ENCODE measurements around the gene EMILIN2. TPM values are rescaled to one million over a fixed set of nuclear protein-coding genes. Genes with fewer than 3 reads are reported as not detected.

The EMILIN2 gene
- total RNA-seq, 4 donors from 2014 or later, result 10.8 to 24.2 (median 16.7) TPM

- WGBS, result 94% methylated on average over 2 of the region's 2 CpGs
- TF ChIP-seq EP300 (IDR thresholded peaks at IDR 0.05), result no peak
- TF ChIP-seq POLR2AphosphoS5 (IDR thresholded peaks at IDR 0.05), result no peak
- no peak for TF ChIP-seq CTCF (IDR thresholded peaks at IDR 0.05)
- no peak for TF ChIP-seq POLR2A (IDR thresholded peaks at IDR 0.05; ENCODE audit: low read depth)
- H3K36me3 ChIP-seq, result peaks cover 7 to 51% (median 37%) of the 10 kb centered on the region in 4 donors
Measured at GRCh38 chr18:2952605-2953004, 105.8 kb downstream of the EMILIN2 start.

GRCh38 chr18:2953935-2954653 is 107.3 kb downstream of the EMILIN2 start:
- intact Hi-C loops (cut with DNase I), result no loop called here
- WGBS, result 93% methylated on average over 6 of the region's 6 CpGs
- no peak for DNase-seq (ENCODE audit: extremely low spot score)
- H3K4me3 ChIP-seq, result no peak overlapping the region
- peaks cover 7 to 51% (median 37%) of the 10 kb centered on the region in 4 donors for H3K36me3 ChIP-seq
- H3K9me3 ChIP-seq, result no peaks in the 10 kb centered on the region
- H3K4me1 ChIP-seq, result peaks cover 5 to 10% (median 9%) of the 10 kb centered on the region in 4 donors
- no peak overlapping the region for H3K27ac ChIP-seq (replicated peaks in 1 of 4)
- TF ChIP-seq EP300 (IDR thresholded peaks at IDR 0.05) (no peak), POLR2A (IDR thresholded peaks at IDR 0.05; ENCODE audit: low read depth) (no peak), POLR2AphosphoS5 (IDR thresholded peaks at IDR 0.05) (no peak), CTCF (IDR thresholded peaks at IDR 0.05) (no peak)
- H3K27me3 ChIP-seq, result no peaks in the 10 kb centered on the region

More at GRCh38 chr18:2952605-2953004, 105.8 kb downstream of the EMILIN2 start:
- Histone ChIP-seq H3K9me3 (no peaks in the 10 kb centered on the region), H3K27ac (replicated peaks in 1 of 4) (no peak overlapping the region), H3K27me3 (no peaks in the 10 kb centered on the region), H3K4me1 (peaks cover 2 to 11% (median 9%) of the 10 kb centered on the region in 4 donors), H3K4me3 (no peak overlapping the region)
- intact Hi-C loops (cut with DNase I), result no loop called here
- DNase-seq (ENCODE audit: extremely low spot score), result no peak

GRCh38 chr18:2954869-2955645 is 108.3 kb downstream of the EMILIN2 start:
- no peak overlapping the region for H3K4me3 ChIP-seq
- H3K27ac ChIP-seq (replicated peaks in 1 of 4), result no peak overlapping the region
- DNase-seq (ENCODE audit: extremely low spot score), result no peak
- H3K9me3 ChIP-seq, result no peaks in the 10 kb centered on the region
- H3K4me1 ChIP-seq, result peaks cover 9 to 17% (median 13%) of the 10 kb centered on the region in 4 donors
- H3K27me3 ChIP-seq, result no peaks in the 10 kb centered on the region
- peaks cover 7 to 46% (median 33%) of the 10 kb centered on the region in 4 donors for H3K36me3 ChIP-seq
- TF ChIP-seq POLR2A (IDR thresholded peaks at IDR 0.05; ENCODE audit: low read depth) (no peak), EP300 (IDR thresholded peaks at IDR 0.05) (no peak), POLR2AphosphoS5 (IDR thresholded peaks at IDR 0.05) (no peak), CTCF (IDR thresholded peaks at IDR 0.05) (no peak)
- intact Hi-C loops (cut with DNase I), result no loop called here
- 93% methylated on average over 12 of the region's 12 CpGs for WGBS

- peaks cover 7 to 36% (median 23%) of the 10 kb centered on the region in 4 donors for H3K36me3 ChIP-seq
- intact Hi-C loops (cut with DNase I), result no loop called here
- no peak overlapping the region for H3K4me3 ChIP-seq
- TF ChIP-seq POLR2AphosphoS5 (IDR thresholded peaks at IDR 0.05) (no peak), CTCF (IDR thresholded peaks at IDR 0.05) (no peak), EP300 (IDR thresholded peaks at IDR 0.05) (no peak), POLR2A (IDR thresholded peaks at IDR 0.05; ENCODE audit: low read depth) (no peak)
- no peak overlapping the region for H3K27ac ChIP-seq (replicated peaks in 1 of 4)
- H3K4me1 ChIP-seq, result peaks cover 17 to 27% (median 22%) of the 10 kb centered on the region in 4 donors
- DNase-seq (ENCODE audit: extremely low spot score), result no peak
- H3K27me3 ChIP-seq, result no peaks in the 10 kb centered on the region
- WGBS, result 88% methylated on average over 7 of the region's 7 CpGs
- no peaks in the 10 kb centered on the region for H3K9me3 ChIP-seq
Measured at GRCh38 chr18:2956056-2956455, 109.2 kb downstream of the EMILIN2 start.
